Effector CD8-positive, alpha-beta T cell (primary cell): ENCODE measurements around the gene SULT1A2.
"Not testable (repeated sequence)": the region's sequence is repeated elsewhere in the genome, so short reads cannot be mapped to it uniquely, and the experiment has no call there.

Experiments
- DNase-seq: peaks from one replicate; lab custom pipeline; 2025; lab: John Stamatoyannopoulos, UW

SULT1A2 gene

DNA sequence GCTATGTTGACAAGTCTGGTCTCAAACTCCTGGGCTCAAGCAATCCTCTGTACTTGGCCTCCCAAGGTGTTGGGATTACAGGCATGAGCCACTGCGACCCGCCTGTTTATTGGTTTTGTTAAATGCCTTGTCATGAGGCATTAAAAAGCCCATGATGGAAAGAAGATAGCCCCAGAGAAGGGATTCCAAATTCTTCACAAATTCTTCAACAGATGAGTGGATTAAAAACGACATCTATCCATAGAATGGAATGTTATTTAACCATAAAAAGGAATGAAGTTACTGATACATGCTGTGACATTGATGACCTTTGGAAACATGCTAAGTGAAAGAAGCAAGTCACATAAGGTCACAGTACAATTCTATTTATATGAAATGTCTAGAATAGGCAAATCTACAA is 38.4 kb downstream of the SULT1A2 start:
- no peak for DNase-seq

DNA sequence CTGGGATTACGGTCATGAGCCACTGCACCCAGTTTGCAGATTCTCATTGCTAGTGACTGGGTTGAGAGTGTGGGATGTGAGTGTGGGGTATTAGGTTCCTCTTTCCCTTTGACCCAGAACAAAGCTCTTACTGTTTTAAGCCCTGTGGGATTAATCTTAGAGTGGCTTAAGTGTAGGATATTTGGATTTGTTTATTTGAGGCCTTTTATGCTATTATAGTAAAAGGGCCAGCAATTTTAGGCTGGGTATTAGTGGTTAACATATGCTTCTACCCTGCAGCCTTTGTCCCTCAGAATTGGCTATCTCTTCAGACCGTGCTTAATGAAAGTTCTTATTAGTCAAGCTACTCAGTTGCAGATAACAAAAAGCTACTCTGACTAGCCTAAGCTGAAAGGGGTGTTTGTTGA is 39.9 kb downstream of the SULT1A2 start:
- DNase-seq = no peak

- no peak for DNase-seq
These were observed 41.3 kb downstream of the SULT1A2 start for GRCh38 chr16:28555561-28555960.

DNA sequence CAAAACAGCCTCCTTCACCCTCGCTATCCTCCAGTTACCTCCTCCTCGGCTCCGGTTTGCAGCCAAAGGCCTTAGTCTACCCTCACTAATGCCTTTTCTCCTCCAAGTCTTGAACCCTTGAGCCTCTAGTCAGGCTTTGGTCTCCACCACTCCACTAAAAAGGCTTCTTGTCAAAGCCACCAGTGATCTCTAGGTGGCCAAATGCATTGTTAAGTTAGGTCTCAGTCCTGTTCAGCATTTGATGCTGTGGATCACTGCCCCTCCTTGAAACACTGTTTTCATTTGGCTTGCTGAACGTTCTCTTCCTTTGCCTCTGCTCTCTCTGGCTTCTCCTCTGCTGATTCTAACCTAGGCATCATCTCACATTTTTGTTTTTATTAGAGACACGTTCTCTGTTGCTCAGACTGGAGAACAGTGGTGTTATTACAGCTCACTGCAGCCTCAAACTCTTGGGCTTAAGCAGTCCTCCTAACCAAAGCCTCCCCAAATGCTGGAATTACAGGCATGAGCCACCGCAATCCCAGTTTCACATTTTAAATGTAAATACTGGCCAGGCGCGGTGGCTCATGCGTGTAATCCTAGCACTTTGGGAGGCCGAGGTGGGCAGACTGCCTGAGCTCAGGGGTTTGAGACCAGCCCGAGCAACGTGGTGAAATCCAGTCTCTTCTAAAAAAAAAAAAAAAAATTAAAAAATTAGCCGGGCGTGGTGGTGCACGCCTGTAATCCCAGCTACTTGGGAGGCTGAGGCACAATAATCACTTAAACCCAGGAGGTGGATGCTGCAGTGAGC is 42.0 kb downstream of the SULT1A2 start:
- DNase-seq = no peak

- DNase-seq = peak; percentile 89
These were observed 42.8 kb downstream of the SULT1A2 start, which contains the start of gene SGF29 for GRCh38 chr16:28553776-28554633. TSS of gene SGF29 (plus strand) at chr16:28553920. CDS start at chr16:28581070, 27,150 bp downstream.

DNA sequence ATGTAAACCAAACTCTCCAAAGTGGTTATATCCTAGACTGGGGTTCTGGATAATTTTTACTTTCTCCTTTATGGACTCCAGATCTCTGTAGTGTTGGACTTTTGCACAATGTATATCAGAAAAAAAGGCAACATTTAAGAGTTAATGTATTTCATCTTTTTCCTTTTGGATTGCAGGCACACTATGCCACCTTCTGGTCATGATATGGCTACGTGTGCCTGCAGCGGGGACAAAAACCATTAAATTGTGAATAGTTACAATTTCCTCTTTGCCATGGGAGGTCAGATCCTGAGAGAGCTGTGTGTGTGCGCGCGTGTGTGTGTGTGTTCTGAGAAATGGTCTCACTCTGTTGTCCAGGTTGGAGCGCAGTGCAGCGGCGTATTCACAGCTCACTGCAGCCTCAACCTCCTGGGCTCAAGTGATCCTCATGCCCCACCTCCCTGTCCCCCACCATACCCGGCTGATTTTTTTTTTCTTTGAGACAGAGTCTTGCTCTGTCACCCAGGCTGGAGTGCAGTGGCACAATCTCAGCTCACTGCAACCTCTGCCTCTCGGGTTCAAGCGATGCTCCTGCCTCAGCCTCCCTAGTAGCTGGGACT is 47.5 kb downstream of the SULT1A2 start:
- DNase-seq = no peak

- no peak for DNase-seq
These were observed 48.5 kb downstream of the SULT1A2 start for GRCh38 chr16:28548306-28548802.

DNA sequence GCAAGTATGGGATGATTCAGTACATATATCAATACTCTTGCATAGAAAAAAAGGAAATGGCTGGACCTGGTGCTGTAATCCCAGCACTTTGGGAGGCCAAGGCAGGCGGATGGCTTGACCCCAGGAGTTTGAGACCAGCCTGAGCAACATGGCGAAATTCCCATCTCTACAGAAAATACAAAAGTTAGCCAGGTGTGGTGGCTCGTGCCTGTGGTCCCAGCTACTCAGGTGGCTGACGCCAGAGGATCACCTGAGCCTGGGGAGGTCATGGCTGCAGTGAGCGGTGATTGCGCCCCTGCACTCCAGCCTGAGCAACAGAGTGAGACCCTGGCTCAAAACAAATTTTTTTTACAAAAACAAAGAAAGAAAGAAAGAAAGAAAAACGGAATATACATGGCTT is 50.2 kb downstream of the SULT1A2 start:
- no peak for DNase-seq

- DNase-seq = not testable (repeated sequence)
These were observed 50.9 kb downstream of the SULT1A2 start for GRCh38 chr16:28545964-28546363.

- no peak for DNase-seq
These were observed 51.9 kb downstream of the SULT1A2 start for GRCh38 chr16:28544998-28545397.

- no peak for DNase-seq
These were observed 53.8 kb downstream of the SULT1A2 start for GRCh38 chr16:28543072-28543471.

DNA sequence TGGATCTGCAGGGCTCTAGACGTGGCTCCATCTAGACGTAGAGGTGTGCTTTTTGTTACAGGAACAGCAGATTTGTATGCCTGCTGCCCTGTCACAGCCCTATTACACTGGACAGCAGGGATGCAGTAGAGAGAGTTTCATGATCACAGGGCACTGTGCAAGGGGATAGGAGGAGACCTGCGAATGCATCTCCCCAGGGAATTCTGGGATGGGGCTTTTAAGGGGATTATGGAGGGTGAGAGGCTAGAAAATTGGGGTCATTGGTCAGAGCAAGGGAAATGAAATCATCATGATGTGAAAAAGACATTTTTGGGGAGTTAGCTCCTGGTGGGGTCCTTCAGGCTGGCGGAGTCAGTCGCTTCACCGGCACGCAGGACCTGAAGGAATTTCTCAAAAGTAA is 54.2 kb downstream of the SULT1A2 start:
- DNase-seq = no peak
